Left lobe of liver (tissue), 2 donors: Measurements from ENCODE around the gene SALL3. TPM values are rescaled to one million over a fixed set of nuclear protein-coding genes. Genes with fewer than 3 reads are reported as not detected.
"Not testable (repeated sequence)": the region's sequence is repeated elsewhere in the genome, so short reads cannot be mapped to it uniquely, and the experiment has no call there.

Source experiments
- ATAC-seq: fragments of 200-7000 bp; cut with Tn5 transposase; one replicate; pipeline ENCODE4 v1.9.1; 2020; ENCODE audit warnings: mild to moderate bottlenecking, moderate library complexity
- DNase-seq: peaks from one replicate; pipeline ENCODE4 v3.0.0-alpha.2; 2020; ENCODE audit warnings: low spot score
- total RNA-seq: library from RNA; stranded (reverse); gene quantifications from one replicate; pipeline ENCODE4 v1.2.1, GENCODE V29; 2021
- donor health status: DM: no; HTN: no; CAD: no; lungs with moderate emphysema.
- donor health status: DM: no; HTN: yes; CAD: no.

SALL3 gene
- total RNA-seq, 1 donor from 2014 or later: not detected

- ATAC-seq, DNase-seq: not testable (repeated sequence)
Measured at GRCh38 chr18:78964727-78965126, 14.9 kb upstream of the SALL3 start.

DNA sequence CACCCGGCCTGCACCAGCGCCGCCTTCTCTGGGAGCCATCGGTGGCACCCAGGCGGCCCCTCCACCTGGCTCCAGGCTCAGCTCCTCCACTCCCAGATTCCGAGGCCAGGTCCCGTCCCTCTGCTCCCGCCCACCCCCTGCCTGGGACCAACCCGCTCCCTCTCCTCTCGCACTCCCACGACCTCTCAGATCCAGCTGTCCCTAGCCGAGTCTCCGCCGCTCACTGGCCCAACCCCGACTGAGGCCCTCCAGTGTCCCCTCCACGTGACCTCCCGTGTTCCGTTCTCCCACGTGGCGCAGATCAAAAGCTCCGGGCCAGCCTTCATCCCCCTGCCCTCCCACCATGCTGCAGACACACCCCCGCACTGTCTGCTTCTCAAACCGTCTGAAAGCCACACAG is 14.4 kb upstream of the SALL3 start:
- no peak for ATAC-seq
- DNase-seq: no peak

DNA sequence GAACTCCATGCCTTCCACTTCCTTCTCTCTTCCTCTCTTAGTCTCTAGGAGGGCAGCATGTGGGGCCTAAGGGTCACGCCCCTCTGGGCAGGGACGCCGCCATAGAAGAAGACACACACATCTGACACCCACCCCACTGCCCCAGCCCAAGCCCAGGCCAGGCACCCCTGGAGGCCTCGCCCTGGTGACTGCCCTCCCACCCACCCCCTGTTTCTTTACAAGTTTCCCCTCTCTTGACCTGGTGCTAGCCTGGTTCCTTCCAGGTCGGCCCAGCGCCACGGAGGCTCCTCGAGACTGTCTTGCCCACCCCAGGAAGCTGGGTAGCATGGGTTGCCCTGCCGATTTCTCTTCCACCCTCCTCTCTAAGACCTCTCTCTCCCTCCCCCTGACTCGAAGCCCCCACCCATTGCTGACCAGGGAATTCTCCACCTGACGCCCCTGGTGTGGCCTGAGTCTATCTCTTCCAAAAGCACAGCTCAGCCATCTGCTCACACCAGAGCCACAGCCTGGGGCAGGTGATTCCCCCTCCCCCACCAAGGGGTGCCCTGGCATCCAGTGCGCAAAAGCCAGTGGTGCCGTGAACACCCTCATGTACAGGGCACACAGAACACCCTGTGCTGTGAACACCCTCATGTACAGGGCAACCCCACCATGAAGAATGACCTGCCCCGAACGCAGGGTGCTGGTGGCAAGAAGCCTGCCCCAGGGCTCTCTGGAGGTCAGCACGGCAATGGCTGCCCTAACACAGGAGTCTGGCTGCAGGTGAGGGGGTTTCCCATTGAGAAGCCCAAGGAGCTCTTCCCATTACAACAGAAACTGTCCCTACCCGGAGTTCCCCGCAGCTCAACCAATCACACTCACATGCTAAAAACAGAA is 13.5 kb upstream of the SALL3 start:
- DNase-seq: no peak

GRCh38 chr18:78966793-78967106 is 12.9 kb upstream of the SALL3 start:
- ATAC-seq (no peak), DNase-seq (no peak)

More for the DNA sequence above, 13.5 kb upstream of the SALL3 start:
- ATAC-seq: no peak

DNA sequence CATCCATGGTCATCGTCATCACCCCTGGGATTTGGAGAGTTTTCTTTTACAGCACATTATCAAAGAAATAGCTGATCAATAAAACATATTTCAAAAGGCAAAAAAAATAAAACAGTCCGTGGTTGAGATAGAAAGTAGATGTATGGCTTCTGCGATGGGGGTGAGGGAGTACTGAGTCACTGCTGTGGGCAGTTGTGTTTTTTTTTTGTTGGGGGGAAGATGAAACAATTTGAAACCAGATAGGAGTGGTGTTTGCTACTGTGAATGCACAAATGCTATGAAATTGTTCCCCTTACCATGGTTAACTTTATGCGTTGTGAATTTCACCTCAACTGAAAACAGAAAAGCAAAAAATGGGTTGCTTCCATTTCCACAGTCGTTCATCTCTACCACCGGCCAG is 11.9 kb upstream of the SALL3 start:
- no peak for ATAC-seq
- no peak for DNase-seq

DNA sequence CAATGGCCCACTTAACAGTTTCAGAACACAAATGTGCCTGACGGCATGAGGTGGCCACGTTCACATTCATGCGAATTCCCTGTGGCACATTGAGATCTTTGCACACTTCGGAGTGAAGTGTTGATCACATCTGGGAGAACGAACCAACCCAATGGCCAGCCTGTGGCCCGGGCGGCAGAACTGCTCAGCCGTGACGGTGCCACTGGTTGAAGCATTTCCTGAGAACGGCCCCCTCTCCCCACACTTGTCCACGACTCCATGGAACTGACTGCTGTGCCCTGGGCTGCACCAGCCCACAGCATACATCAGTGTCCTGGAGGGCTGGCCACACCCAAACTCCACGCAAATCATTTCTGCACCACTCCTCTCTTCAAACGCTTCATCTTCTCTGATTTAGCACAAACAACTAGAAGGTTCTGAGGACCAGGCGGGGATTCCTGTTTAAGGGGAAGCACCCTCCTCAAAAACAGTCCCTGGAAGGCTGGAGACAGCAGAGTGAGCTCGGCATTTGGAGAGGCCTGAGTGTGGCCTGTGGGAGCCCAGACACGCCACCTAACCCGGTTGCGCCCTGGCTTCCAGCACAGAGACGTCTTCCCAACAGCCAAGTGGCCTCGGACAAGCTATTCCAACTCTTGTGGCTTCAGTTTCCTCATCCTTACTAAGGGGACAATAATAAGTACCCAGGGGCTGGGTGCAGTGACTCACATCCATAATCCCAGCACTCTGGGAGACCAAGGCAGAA is 9.9 kb upstream of the SALL3 start:
- ATAC-seq (no peak), DNase-seq (no peak)

DNA sequence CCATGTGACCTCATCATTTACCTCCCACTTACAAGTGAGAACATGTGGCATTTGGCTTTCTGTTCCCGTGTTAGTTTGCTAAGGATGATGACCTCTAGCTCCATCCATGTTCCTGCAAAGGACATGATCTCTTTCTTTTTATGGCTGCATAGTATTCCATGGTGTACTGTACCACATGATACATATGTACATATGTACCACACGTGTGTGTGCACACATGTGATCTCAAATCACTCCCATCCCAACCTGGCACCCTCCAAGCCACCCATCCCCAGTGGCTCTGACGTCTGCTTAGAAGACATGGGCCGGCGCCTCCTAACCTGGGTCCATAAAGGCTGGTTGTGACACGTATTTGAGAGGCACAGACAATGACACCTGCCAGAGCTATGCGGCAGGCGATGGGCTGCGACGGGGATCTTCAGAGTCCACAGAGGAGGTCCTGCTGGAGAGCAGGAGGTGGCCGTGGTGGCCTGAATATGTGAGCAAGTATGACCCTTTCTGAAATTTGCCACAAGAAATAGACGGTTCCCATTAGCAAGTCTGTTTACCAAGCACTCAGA is 8.8 kb upstream of the SALL3 start:
- ATAC-seq: no peak
- DNase-seq: no peak

GRCh38 chr18:78971511-78972245 is 7.9 kb upstream of the SALL3 start:
- ATAC-seq: no peak
- no peak for DNase-seq

DNA sequence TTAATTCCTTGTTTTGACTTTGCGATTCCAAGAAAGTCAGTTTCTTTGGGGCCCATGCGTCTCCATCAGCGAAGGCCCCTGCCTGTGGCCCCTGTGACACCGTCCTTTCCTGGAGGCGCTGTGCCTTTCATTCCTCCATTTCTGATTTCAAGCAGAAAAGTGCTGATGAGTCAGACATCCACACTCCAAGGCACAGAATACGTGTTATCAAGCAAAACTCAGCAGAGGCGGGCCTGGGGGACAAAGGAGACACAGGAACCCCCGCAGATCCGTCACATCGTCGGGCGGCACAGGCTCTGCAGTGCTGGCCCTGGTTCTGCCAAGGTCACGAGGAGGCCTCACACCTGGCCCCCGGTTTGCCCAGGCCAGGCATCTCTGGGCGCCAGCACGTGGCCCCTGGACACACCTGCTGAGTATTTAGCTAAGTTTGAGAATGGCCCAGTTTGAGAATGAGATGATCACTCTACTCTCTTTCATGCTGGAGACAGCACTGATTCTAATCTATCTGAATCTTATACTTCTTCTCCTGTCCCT is 7.2 kb upstream of the SALL3 start:
- DNase-seq (no peak), ATAC-seq (no peak)

- no peak for DNase-seq
- ATAC-seq: no peak
Measured at GRCh38 chr18:78972930-78973331, 6.7 kb upstream of the SALL3 start.

DNA sequence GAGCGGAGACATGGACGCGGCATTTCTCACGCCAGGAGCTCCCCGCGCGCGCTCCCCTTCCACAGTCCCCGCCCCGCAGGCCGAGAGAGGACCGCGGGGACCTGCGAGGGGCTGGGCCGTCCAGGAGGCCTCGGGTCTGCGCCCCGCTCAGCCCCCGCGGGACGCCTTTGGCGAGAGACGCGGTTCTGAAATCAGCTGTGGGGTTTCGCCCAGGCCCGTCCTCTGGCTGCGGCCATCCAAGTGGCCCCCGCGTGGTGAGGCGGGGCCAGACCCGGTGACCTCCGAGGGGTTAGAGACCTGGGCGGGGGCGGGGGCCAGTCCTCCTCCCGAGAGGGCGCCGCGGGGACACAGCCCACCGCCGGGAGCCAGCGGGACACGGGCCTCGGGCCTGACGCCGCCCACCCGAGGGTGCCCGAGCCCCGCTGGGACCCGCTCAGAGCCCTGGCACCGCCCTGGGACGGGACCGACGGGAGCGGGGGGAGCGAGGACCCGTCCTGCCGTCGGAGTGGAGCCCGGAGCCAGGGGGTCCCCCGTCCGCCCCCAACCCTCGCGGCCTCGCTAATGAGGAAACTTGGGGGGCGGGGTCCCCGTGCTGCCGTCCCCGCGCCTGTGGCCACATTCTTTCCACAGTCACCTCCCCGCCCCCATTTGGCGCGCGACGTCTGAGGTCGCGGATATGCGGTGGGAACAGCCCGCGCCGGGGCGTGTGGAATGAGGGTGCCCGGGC is 6.1 kb upstream of the SALL3 start:
- no peak for ATAC-seq
- DNase-seq: no peak

DNA sequence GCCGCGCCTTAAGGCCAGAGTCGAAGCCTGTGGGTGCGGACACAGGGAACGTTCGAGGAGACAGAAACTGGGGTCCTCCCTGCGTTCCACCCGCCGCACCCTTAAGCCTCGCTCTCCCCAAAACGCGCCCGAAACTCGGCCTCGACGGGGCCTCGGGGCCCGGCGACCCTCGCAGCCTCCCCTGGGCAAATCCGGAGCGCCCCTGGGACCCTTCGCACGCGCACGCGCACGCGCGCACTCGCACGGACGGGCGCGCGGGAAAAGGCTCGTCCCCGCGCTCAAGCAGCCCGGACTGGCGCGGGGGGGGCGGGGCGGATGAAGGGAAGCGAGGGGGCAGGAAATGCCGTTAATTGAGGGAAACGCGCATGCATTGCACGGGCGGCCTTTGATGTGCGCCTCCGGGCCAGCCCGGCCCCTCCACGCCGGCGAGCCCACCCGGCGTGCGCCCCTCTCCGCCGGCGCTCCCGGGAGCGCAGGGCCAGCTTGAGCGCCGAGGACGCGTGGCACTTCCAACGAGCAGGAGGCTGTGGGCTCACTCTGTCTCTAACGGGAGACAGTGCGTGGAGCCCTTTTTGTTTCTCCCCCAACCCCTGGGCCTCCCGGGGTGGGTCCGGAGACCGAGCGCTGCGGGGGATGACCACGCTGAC is 5.4 kb upstream of the SALL3 start:
- DNase-seq (no peak), ATAC-seq (no peak)

DNA sequence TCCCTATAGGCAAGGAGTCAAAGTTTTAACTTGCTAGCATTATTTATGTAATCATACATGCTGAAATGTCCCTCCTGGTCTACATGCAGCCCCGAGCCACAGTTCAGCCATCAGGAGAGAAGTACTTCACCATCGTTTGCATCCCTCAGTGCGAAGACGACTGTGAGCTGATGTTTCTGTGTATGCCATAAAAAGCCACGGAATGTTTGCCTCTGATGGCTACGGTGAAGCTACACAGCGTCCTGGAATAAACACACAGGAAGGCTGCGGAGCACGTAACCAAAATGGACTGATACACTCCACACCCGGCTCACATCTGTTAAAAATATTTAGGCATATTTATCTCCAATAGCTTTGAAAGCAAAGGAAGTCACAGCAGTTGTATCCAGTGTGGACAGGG is 4.3 kb upstream of the SALL3 start:
- ATAC-seq: no peak
- no peak for DNase-seq

DNA sequence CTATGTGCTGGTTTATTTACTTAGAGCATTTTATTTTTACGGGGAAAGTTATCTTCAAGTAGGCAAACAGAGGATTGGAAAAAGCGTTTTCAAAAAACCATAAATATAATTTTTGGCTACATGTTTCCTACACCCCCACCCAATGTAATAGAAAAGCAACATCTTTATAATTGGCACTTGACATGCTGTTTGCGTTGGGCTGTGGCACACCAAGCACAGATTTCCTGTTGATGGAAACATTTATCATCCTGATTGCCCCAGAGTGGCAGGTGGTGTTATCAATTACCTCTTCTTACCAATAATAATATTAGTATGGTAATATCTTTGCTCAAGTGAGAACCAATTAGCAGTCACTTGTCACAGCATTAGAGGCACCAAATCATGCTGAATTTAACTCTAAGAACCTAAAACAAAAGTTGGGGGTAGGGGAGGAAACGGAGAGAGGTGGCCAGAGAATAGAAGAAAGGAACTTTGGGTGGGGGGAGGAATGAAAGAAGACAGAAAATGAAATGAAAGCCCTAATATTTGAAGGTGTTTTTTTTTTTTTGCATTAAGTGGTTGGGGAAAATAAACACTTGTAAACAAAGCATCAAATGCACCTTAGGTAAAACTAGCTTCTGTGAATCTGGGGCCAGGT is 3.8 kb upstream of the SALL3 start:
- DNase-seq: no peak
- no peak for ATAC-seq

DNA sequence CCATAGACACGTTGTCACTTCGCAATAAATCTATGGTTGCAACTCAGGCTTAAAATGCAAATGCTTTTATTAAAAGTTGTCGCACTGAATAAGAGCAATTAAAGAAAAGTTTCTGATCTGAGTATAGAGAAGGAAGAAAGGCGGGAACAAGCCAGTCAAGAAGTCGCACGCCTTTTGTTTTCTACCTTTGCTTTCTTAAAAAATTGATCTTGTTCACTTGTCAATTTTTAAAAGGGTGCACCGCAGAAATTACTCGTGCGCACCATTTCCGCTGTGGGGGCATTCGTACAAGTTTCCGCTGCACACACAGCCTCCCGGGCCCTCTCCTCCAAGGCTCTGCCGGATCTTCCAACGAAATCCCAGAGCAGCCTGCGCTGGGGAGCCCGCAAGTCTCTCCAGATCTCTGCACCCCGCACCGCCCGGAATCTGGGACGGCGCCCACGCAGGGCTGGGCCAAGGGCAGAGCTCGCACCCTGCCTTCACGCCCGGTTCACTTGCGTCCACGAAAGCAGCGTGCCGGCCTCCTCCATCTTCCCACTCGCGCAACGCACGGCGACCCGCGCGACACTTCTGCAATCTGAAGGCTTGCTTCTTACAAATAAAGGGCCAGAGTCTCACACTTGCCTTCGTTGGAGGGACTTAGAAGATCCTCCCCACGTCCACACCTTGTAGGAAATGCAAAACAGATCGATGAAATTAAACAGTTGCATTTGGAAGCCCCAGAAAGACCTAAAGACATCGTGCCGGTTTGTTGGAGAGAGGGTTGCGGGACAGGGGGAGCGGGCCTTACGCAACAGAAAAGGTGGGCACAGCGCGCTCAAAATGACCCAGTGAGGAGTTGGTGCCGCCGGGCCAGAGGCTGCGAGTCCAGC is 2.6 kb upstream of the SALL3 start:
- DNase-seq: no peak
- ATAC-seq: no peak

GRCh38 chr18:78977637-78978348 is 1.8 kb upstream of the SALL3 start:
- ATAC-seq (no peak), DNase-seq (no peak)

- no peak for DNase-seq
- no peak for ATAC-seq
Measured at GRCh38 chr18:78978349-78979055, 1.1 kb upstream of the SALL3 start.
